HG02798 (cell line): ENCODE results near the gene LIPE.

Experiments
- ATAC-seq: cut with Tn5 transposase; IDR thresholded peaks from one replicate; pipeline ENCODE4 v1.9.1; 2021; ENCODE audit warnings: mild to moderate bottlenecking; ENCODE audit not compliant: unreplicated experiment, poor library complexity

Gene LIPE

DNA sequence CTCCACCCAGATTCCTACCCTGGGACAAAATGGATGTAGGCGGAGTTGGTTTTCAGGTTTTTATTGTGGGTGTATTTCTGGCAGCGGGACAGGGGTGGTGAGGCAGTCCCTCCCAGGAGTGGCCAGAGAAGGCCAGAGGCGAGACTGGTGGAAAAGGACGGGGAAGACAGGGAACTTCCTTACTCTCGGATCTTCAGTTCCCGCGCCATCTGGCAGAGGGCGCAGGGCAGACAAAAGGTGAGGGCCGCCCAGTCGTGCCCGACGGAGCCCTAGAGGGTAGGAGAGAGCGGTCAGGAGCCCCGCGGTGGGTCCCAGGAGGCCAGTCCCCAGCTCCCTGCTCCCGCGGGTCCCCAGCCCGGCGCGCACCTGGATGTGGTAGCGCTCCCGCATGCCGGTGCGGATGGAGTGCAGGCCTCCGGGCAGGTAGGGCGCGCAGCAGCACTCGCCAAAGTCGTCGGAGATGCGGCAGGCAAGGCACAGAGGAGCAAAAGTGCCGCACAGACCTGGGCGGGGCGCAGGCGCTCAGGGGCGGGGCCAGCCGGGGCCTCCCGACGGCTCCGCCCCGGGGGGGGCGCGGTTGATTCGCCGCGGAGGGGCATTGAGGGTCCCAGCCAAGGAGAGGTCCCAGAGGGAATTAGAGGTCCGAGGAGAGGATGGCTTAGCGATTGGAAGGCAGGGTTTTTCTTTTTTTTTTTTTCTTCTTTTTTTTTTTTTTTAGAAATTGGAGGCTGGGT is 40.0 kb downstream of the LIPE start:
- no peak for ATAC-seq

DNA sequence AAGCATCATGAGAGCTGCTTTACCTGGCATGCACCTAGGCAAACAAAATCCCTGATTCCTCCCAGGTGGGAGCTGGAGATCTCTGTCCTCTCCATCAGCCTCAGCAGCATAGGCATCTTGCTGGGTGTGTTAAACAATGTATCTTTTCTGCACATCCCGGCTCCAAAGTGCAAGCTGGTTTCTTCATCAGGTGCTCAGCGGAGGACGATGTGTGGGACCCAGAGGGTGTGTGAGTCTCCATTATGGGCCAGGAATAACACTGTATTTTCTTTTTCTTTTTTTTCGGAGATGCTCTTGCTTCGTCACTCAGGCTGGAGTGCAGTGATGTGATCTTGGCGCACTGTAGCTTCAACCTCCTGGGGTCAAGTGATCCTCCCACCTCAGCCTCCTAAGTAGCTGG is 47.0 kb downstream of the LIPE start:
- ATAC-seq: no peak

DNA sequence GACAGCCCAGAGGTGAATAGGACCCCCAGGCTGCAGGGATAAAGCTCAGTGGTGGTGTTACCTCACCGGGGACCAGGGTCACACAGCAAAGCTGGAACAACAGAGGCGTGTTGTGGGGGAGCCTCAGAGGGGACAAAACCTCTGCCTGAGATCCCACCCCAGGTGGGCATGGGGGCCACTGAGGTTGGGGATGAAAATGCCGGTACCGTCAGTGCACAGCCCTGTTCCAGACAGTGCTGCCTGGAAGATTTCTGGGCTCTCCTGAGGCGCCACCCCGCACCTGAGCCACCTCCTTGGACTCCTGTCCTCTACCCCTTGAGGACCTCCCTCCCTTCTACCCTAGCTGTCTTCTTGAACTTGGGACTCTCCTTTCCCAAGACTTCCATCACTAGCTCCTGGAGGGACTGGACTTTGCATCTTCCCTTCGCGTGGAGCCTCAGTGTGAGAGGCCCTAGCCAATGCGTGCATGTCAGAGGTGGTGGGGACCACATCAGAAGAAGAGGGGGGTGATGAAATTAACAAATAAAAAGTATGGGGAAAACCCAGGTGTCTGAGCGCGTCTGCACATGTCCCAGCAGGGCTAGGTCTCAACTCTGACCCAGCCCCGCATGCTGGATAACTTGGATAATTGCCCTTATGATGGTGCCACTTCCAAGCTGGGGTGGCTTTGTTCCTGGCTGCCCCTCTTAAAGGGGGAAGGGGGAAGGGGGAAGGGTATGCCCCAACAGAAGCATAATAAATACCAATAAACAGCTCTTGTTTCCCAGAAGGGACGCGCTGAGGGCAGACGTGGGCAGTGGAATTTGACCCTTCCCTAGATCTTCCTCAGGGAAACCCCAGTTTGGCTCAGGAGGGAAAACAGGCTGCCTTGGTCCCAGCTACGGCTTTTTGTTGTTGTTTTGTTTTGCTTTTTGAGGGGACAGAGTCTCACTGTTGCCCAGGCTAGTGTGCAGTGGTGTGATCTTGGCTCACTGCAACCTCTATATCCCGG is 48.7 kb downstream of the LIPE start:
- no peak for ATAC-seq

DNA sequence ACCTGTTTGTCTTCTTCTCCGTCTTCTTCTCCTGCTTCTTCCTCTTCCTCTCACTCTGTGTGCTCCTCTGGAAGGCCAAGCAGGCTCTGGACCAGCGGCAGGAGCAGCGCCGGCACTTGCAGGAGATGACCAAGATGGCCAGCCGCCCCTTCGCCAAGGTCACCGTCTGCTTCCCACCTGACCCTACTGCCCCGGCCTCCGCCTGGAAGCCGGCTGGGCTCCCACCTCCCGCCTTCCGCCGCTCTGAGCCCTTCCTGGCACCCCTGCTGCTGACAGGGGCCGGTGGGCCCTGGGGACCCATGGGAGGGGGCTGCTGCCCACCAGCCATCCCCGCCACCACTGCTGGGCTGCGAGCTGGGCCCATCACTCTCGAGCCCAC is 51.0 kb downstream of the LIPE start:
- no peak for ATAC-seq

DNA sequence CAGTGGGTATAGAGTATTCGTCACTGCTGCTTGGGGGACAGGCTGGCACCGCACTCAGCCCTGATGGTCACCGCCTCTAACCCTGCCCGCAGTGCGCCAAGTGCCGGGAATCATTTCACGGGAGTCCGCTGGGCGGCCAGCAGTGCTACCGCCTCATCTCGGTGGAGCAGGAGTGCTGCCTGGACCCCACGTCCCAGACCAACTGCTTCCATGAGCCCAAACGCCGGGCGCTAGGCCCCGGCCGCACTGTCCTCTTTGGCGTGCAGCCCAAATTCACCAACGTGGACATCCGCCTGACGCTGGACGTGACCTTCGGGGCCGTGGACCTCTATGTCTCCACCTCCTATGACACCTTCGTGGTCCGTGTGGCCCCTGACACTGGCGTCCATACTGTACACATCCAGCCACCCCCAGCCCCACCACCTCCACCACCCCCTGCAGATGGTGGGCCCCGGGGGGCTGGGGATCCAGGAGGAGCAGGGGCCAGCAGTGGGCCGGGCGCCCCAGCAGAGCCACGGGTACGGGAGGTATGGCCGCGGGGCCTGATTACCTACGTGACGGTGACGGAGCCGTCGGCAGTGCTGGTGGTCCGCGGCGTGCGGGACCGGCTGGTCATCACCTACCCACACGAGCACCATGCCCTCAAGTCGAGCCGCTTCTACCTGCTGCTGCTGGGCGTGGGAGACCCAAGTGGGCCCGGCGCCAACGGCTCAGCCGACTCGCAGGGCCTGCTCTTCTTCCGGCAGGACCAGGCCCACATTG is 51.6 kb downstream of the LIPE start:
- no peak for ATAC-seq

DNA sequence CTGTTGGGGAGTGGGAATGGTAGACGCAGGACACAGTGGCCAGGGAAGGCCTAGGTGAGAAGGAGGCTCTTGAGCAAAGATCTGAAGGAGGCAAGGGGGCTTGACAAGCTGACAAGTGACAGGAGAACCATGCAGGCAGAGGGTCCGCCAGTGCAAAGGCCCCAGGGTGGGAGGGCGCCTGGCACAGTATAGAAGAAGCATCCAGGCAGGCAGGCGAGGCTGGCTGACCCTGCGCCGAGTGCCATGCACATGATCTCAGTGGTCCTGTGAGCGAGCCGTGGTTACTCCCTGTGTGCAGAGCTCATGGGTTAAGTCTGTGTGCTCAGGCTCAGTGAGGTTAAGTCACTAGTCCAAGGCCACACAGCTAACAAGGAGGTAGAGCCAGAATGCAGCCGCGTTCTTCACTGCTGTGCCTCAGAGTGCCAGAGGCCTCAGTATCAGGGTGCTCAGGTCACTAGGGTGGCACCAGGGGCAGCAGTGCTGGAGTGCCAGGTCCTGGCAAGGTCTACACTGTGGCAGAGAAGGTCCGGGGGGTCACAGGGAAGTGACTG is 52.3 kb downstream of the LIPE start:
- ATAC-seq: no peak

DNA sequence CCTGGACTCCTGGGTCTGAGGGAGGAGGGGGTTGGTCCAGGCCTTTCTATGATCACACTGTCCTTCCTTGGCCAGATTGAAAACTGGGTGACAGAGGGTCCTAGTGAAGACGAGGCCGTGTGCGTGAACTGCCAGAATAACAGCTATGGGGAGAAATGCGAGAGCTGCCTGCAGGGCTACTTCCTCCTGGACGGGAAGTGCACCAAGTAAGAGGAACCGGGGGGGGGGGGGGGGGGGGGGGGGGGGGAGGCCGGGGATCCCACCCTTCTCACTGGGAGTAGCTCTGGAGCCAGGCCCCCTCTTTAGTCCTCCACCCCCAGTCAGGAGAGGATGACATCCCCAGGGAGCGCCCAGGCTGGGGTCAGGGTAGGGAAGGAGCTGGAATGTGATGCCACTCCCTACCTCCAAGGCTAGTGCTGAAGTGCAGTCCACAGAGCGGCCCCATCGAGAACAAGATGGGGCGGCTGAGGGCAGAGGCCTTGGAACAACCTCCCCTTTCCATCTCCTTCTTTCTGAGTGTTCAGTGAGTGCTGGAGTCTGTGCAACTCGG is 56.5 kb downstream of the LIPE start:
- ATAC-seq: no peak

DNA sequence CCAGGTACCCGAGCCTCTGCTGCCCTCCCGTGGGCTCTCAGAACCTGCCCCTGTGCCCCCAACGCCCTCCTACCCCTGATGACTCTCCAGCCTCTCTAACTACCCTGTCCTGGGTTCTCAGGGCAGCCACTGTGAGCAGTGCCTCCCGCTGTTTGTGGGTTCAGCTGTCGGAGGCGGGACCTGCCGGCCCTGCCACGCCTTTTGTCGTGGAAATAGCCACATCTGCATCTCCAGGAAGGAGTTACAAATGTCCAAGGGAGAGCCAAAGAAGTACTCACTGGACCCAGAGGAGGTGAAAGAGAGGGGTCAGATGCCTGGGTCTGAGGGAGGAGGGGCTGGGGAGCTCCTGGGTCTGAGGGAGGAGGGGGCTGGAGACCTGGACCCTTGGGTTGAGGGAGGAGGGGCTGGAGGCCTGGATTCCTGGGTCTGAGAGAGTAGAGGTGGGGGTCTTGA is 57.1 kb downstream of the LIPE start:
- ATAC-seq: no peak

DNA sequence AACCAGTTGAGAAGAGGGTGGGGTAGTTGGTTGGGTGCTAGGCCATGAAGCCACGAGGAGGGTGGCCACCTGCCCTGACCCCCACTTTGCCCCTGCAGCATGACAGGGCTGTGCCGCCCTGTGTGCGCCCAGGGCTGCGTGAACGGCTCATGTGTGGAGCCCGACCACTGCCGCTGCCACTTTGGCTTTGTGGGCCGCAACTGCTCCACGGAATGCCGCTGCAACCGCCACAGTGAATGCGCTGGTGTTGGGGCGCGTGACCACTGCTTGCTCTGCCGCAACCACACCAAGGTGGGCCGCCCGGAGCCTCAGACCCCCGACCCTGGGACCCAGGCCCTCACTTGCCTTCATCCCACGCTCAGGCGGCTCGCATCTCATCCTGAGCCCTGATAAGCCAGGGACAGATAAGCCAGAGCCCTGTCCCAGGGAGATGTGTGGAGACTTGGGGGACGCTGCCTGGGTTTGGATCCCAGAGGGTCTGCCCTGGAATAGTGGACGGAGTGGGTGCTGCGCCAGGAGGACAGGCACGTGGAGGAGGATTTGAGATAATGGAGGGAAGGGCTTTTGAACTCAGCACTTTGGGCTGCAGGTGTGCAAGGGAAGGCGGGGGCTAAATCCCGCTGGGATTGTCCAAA is 57.6 kb downstream of the LIPE start:
- no peak for ATAC-seq

DNA sequence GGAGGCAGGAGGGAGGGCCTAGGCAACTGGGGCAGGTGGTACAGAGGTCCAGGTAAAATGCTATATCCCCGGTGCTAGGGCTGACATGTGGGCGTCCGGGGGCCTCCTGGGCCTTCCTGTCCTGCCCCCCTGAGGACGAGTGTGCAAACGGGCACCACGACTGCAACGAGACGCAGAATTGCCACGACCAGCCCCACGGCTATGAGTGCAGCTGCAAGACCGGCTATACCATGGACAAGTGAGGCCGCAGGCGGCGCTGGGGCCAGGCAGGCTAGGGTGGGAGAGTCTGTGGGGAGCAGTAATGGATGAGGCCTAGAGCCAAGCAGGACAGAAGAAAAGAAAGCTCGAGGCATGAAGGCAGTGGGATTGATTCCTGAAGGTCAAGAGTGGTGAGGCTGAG is 58.4 kb downstream of the LIPE start:
- ATAC-seq: no peak

DNA sequence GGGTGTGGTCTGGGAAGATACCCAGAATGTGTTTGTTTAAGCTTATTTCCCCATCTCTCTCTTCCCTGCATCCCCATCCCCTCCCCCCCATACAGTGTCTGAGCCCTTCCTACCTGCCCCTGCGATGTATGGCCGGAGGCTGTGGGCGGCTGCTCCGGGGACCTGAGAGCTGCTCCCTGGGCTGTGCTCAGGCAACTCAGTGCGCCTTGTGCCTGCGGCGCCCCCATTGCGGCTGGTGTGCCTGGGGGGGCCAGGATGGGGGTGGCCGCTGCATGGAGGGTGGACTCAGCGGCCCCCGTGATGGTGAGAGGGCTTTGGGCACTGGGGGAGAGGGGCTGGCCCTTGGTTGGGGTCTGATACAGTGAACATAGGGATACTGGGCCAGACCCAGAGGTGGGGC is 58.8 kb downstream of the LIPE start:
- no peak for ATAC-seq

DNA sequence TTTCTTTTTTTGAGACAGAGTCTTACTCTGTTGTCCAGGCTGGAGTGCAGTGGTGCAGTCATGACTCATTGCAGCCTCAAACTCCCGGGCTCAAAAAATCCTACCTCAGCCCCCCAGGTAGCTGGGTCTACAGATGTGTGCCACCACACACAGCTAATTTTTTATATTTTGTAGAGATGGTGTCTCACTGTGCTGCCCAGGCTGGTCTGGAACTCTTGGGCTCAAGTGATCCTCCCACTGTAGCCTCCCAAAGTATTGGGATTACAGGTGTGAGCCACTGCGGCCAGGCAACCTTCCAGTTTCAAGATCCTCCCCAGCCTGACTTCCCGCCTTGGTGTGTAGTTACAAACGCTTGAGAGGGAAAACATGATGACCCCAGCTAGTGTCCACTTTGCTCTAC is 59.3 kb downstream of the LIPE start:
- ATAC-seq: no peak

DNA sequence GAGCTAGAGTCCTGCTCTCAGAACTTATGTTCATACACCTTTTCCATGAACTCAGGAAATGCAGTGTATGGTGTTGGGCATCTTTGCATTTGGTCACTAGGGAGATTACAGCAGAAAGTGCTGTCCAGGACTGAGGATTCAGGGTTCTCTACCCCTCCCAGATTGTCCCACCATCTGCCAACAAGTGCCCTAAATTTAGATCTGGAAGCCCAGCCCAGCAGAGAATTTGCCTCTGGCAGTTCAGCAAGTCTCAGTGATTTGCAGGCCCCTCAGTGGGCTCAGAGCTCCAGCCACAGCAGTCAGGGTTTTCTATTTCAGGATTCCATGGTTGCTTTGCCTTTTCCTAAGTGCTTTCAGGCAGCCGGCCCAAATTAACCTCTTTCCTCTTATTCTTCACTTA is 60.5 kb downstream of the LIPE start:
- no peak for ATAC-seq

DNA sequence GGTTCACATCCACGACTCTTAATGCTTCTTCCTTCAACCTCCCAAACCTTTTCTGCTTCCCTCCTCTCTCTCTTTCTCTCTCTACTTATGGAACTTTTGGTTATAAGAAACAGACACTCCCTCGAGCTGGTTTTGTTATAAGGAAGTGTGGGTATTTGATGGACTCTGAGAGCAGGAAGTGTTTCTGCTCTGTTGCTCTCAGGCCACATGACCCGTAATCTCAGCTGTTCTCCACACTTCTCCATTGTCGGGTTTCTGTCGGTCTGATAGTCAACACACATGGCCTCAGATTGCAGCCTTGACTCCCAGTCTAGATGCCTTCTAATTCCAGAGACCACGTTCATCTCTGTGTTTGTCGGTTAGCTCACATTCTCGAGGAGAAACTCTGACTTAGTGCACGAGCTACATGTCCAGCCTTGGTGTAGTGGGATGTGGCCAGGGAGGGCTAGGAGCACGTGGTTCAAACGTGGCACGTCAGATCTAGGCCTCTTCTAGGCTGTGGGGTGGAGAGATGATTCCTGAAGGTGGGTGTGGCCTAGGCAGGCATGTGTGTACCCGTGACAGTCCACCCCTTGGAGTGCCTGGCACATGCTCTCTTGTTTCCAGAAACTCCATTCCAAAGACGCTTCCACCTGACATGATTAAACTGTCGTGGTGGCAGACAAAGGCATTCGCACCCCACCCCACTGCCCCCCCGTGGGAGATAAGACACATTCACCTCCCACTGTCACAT is 63.4 kb downstream of the LIPE start:
- ATAC-seq: no peak

DNA sequence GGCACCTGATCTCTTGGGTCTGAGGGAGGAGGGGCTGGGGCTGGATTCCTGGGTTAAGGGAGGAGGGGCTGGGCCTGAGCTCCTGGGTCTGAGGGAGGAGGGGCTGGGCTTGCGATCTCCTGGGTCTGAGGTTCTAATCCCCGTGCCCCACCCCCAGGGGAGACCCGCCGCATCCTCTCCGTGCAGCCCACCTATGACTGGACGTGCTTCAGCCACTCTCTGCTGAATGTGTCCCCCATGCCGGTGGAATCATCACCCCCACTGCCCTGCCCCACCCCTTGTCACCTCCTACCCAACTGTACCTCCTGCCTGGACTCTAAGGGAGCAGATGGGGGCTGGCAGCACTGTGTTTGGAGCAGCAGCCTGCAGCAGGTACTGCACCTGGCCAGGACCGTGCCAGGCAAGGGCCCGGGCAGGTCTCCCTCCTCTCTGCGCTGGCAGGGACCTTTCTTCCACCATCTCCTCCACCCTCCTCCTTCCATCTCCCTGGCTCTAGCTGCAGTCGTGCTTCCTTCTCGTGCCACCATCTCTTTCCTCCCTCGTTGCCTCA is 64.2 kb downstream of the LIPE start:
- no peak for ATAC-seq

DNA sequence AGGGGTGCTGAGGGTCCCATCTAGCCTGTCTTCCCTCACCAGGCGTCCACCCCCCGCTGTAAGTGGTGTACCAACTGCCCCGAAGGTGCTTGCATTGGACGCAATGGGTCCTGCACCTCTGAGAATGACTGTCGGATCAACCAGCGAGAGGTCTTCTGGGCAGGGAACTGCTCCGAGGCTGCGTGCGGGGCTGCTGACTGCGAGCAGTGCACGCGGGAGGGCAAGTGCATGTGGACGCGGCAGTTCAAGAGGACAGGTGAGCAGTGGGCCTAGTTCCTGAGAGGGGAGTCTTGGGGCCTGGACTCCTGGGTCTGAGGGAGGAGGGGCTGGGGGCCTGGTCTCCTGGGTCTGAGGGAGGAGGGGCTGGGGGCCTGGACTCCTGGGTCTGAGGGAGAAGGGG is 64.8 kb downstream of the LIPE start:
- ATAC-seq: no peak

DNA sequence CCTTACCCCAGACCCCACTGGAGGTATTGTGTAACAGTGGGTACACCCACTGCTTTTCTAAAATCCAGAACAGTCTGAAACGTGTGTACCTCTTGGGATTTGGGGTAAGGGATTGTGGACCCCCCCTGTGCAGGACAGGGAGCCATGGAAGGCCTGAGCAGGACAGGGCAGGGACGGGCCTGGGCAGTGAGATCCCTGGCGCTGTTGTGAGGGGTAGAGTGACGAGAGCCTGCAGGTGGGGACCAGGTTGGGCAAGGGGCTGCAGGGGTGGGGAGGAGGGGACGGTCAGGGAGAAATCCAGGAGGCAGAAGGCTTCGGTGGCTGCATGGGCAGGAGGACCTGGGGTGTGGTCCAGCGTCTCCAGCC is 65.7 kb downstream of the LIPE start:
- ATAC-seq: no peak

DNA sequence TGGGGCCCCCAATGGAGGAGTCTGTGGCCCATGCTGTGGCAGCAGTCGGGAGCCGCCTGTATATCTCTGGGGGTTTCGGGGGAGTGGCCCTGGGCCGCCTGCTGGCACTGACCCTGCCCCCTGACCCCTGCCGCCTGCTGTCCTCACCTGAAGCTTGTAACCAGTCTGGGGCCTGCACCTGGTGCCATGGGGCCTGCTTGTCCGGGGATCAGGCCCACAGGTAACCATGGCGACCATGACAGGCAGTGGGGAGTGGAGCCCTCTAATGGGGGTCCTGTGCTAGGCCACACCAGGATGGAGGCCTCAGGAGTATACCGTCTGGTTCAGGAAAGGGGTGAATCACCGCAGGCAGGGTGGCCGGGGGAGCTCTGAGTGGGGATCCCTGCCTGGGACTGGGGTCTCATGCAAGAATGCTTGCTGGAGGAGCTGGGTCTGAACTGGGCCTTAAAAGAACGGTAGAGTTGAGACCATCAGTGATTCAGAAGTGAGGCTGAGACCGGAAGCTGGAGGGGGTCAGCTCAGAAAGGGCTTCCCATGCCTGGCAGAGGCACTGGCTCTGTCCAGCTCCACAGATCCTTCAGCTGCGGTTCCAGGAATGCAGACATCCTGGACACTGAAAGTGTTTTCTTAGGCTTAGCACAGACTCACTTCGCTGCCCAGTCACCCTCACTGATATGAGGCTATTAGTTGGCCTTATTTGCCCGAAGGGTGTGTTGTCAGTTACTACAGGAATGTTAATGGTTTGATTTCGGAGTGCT is 66.2 kb downstream of the LIPE start:
- no peak for ATAC-seq
